Hematopoietic multipotent progenitor cell treated with erythropoietin and hydrocortisone succinate and interleukin-3 and kit ligand, for 8 days (in vitro differentiated cells): ENCODE measurements around the gene CCDC78.

Source experiments
- DNase-seq: peaks from one replicate; pipeline ENCODE4 v3.0.0-alpha.2; 2015

The CCDC78 gene

GRCh38 chr16:736936-737481 is 10.8 kb upstream of the CCDC78 start:
- no peak for DNase-seq

DNA sequence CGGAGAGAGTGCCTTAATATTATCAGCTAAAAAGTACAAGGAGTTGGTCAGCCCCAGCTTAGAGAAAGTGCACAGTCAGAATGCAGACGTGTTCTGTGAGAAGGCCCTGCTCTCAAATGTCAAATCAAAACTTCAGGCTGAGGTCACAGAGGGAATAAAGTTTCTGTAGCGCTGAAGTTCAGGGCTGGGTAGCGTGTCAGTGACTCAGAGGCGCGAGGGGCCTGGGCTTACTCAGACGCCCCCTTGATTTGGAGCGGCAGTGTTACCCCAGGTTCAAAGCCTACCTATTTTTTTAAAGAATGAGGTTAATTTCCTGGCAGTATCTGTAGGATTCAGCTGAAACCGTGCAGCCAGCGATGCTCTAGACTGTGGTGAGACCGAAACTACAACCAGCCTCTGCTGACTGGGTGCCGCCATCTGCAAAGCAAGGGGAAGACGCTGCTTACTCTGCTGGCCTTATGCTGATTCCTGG is 9.8 kb upstream of the CCDC78 start:
- DNase-seq: no peak

GRCh38 chr16:734981-735881 is 9.0 kb upstream of the CCDC78 start:
- no peak for DNase-seq

DNA sequence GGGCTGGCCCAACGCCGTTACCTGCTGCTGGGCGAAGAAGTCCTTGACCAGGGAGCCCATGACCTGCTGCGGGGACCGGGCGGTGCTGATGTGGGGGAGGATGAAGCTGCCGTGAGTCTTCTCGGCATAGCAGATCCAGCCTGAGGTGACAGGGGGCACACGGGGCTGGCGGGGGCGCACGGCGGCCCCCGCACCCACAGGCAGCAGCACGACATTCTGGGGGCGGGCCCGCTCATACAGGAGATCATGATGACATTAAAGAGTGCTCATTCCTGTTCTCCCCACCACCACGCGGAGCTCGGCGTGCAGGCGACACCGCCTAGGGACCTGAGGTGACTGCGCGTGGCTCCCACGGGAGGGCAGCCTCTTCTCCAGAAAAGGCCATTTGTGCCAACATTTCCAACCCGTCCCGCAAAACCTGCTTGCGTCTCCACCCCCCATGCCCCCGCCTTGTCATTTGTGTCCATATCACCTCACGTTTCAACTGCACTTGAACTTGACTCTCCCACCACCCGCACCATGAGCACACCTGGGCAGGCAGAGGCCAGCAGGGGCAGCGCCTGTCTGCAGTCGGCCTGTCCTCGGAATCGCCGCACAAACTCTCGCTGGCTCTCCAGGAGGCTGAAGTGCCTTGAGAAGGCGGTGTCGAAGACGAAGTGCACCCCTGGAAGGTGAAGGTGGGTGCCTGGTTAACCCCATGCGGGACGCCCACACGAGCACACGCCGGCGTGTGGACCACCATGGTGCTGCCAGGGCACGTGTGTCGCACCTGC is 8.2 kb upstream of the CCDC78 start:
- no peak for DNase-seq

DNA sequence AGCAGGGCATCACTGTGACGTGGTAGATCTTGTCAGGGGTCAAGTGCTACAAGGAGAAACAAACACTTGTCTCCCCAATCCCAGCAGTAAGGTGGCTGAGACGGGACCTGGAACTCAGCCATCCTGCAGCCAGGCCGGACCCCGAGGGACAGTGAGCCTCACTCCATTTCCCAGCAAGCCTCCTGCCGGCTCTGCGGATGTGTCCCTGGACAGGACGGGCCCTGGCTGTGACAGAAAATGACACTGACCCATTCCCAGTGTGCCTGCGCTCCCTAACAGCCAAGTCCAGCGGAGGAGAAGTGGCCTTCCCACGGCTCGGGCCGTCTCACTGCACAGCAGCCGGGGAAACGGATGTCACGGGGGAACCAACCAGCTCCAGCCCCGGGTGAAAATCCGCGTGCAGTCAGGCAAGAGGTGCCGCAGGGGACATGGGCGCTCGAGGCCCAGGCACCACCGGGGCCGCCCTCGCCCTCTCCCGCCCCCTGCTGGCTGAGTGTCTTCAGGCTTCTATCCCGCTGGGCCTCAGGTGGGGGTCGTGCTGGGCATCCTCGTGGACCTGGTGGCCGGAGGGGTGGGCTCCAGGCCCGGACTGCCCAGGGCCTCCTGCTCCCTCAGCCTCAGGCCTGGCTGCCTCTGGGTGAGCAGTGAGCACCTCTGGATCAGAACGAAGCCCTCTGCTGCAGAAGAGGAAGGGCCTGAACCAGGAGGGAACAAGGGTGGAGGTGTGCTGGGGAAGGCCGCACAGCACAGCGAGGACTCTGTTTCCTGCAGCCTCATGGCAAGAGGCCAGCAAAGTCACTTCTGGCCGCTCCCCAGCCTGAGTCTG is 7.4 kb upstream of the CCDC78 start:
- DNase-seq: no peak

DNA sequence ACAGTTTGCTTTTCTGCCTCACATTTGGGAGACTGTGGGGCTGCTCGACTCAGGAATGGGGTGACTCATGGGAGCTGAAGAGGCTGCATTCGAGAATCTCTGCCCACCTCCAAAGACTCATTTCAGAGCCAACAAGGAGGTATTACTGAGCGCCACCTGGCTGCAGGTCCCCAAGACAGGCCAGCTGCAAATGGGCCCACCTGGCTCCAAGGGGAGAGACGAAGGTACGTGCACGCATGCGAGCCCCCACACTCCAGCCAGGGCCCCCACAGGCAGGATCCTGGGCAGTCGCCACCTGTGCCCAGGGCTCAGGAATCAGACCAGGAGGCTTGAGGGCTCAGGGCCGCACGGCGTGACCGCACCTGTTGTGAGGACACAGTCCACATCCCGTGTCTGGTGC is 6.7 kb upstream of the CCDC78 start:
- DNase-seq: no peak

- no peak for DNase-seq
These were observed 6.1 kb upstream of the CCDC78 start for GRCh38 chr16:732332-732731.

DNA sequence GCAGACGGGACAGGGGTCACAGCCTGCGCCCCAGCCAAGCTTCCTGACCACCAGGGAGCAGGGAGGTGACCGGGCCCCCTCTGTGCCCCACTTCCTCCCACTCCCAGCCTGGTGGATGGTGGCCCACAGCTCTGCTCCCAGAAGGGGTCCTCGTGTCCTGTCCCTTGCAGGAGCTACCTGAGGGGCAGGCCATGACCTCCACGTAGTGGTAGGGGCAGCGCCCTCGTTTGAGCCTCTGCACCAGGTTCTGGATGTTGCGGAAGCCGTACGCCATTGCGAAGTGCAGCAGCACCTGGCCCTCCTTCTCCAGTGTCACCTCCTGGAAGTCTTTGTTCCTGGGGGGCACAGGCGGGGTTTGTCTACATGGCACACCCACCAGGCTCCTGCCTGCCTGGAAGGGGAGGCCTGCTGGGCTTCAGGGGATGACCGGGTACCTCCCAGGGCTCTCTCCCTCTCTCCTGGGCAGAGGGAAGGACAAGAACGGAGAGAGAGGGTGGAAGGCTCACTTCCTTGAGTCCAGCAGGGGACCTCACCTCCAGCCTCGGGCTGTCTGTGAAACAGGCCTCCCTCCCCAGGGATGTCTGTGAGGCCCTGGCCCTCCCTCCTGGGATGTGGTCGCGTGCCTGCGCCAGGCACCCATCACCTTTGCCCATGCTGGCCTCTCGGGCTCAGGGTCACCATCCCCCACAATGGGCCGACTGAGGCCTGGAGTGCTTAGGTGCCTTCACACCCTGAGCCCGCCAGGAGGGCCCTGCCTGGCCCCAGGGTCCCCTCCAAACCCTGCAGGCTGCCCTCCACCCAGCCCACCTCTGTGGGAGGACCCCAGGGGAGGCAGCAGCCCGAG is 4.6 kb upstream of the CCDC78 start:
- no peak for DNase-seq

DNA sequence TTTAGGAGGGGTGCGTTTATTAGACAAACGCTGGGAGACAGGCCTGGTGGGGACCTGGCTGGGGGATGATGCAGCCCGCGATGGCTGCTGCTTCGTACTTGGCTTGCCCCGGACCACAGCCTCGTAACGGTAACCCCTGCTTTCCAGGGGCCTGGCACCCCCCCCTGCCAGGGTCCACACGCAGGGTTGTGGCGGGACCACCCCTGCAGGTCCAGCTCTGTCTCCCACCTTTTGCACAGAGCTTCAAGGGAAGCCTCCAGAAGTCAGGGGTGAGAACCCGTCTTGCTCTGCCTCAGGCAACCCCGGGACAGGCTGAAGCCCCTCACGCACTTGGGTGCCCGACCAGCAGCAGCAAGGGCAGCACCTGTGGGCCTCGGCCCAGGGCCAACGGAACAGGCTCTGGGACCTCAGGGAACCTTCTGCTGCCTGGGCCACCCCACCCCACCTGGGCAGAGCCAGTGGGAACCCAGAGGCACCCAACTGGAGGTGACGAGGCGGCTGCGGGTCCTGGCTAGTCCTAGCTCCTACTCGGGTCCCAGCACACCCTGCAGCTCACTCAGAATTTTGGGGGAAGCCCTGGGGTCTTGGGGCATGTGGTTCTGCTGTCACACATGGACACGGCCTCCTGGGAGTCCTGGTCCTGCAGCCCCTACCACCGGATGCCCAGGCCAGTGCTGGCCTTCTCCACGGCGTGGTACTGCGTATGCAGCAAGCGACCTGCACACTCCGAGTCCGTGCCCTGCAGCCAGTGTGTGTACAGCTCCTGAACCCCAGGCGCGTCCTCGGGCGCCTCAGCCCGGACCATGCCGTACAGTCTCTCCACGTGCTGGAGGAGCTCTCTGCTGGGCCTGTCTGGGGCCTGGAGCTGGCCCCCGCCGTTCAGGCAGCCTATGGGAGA is 3.8 kb upstream of the CCDC78 start:
- no peak for DNase-seq

DNA sequence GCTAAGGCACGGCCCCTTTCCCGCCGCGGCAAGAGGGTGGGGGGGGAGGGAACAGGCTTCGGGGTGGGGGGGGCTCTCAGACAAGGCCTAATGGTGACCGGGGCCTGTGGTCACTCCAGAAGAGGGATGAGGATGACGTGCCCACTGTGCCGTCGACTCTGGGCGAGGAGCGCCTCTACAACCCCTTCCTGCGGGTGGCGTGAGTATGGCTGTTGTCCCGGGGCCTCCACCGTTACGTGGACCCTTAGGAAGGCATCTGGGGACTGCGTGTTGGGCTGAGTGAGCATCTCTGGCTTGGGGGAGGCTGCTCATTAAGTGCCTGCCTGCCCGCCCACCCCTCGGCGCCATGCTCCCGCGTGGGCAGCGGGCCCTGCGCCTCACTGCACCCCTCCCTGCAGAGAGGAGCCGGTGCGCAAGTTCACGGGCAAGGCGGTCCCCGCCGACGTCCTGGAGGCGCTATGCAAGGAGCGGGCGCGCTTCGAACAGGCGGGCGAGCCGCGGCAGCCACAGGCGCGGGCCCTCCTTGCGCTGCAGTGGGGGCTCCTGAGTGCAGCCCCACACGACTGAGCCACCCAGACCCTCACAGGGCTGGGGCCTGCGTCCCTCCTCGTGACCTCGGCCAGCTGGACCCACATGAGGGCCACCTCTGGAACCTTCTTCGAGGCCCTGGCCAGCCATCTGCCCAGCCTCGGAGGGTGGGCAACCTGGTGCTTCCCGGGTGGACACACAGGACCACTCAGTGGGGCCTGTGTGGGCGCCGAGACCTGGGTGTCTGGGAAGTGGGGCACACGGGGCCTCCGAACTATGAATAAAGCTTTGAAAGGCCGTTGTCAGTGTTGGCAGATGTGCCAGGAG is 2.9 kb upstream of the CCDC78 start:
- DNase-seq: no peak

DNA sequence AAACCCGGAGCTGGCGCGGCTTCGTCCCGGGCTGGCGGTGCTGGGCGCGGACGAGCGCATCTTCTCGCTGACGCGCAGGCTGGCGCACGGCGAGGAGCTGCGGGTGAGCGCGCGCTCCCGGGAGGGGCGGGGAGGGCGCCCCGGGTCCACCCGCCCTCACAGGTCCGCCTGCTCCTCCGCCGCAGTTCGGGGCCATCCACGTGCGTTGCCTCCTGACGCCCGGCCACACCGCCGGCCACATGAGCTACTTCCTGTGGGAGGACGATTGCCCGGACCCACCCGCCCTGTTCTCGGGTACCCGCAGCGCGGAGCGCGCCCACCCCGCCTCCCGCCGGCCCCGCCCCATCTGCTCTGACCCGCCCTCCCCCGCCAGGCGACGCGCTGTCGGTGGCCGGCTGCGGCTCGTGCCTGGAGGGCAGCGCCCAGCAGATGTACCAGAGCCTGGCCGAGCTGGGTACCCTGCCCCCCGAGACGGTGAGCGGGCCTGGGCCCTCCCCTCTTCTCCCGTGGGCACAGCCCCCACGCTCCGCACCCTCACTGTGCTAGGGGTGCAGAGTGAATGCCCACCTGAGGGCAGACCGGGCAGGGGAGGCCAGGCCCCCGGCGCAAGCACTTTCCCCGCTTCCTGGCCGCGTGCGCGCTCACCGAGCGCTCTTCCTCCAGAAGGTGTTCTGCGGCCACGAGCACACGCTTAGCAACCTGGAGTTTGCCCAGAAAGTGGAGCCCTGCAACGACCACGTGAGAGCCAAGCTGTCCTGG is 2.1 kb upstream of the CCDC78 start:
- peak; percentile 88 for DNase-seq

GRCh38 chr16:727291-727977 is 1.2 kb upstream of the CCDC78 start:
- DNase-seq: peak; percentile 76

DNA sequence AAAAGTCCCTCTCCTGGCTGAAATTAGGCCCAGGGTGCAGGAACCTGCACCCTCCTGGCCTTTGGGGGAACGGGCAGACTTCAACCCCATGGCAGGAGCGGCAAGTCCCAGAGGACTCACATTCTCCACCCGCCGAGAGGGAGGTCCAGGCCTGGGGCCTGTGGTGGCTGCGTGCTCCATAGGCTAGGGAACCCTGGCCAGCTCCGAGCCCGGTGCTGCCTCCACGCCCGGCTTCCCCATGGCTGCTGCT is 130 bp downstream of the CCDC78 start:
- no peak for DNase-seq

GRCh38 chr16:725463-726187 is 618 bp downstream of the CCDC78 start:
- no peak for DNase-seq

GRCh38 chr16:725041-725376 is 1.2 kb downstream of the CCDC78 start:
- DNase-seq: no peak

- no peak for DNase-seq
These were observed 1.8 kb downstream of the CCDC78 start for GRCh38 chr16:724188-725040.

- no peak for DNase-seq
These were observed 2.5 kb downstream of the CCDC78 start for GRCh38 chr16:723695-724094.
